HEK293 (cell line): ENCODE data around the gene SLC2A14.

Source experiments
- CTCF ChIA-PET: fragments of 350-600 bp; formaldehyde crosslinking; extraction: SDS; loops from one replicate; lab custom pipeline; 2021; ENCODE audit warnings: antibody characterized with exemption; lab: Yijun Ruan, JAX
- POLR2A ChIA-PET: fragments of 300-600 bp; formaldehyde crosslinking; extraction: SDS; loops from one replicate; lab custom pipeline; 2020; ENCODE audit warnings: antibody characterized with exemption, inconsistent platforms; lab: Yijun Ruan, JAX
- H3K27ac ChIP-seq: fragments of 200-500 bp; sonication (Bioruptor generic); 2 replicates; pipeline ENCODE4 v1.5.1; 2014; ENCODE audit warnings: low read depth, low read length, control low read depth, inconsistent platforms; ENCODE audit errors: extremely low read depth
- H3K36me3 ChIP-seq, 2 experiments: fragments of 200-500 bp in 1 of 2; sonication (Bioruptor generic) in 1 of 2; 1 replicate in 1 of 2; 2 replicates in 1 of 2; pipeline ENCODE4 v1.5.1; 2014 to 2017; ENCODE audit warnings: inconsistent platforms in 2 of 2, low read length in 2 of 2; ENCODE audit not compliant: control insufficient read depth in 2 of 2, insufficient read depth in 1 of 2
- H3K4me1 ChIP-seq: fragments of 200-500 bp; sonication (Bioruptor generic); 2 replicates; pipeline ENCODE4 v1.5.1; 2014; ENCODE audit warnings: mild to moderate bottlenecking, low read length, inconsistent platforms; ENCODE audit not compliant: control insufficient read depth, insufficient read depth
- H3K4me3 ChIP-seq: 2 replicates; pipeline ENCODE4 v1.5.1; 2011; ENCODE audit warnings: low read depth, mild to moderate bottlenecking, control low read depth, low read length, moderate library complexity
- H3K9me3 ChIP-seq: fragments of 200-500 bp; sonication (Bioruptor generic); 2 replicates; pipeline ENCODE4 v1.5.1; 2014; ENCODE audit warnings: low read depth, low read length, inconsistent platforms; ENCODE audit not compliant: control insufficient read depth, insufficient read depth
- HIC1 ChIP-seq: fragments of 450-650 bp; formaldehyde crosslinking; IDR thresholded peaks from 2 replicates; pipeline ENCODE4 v1.5.1; 2016; ENCODE audit warnings: missing biosample characterization, missing genetic modification characterization
- HOXA7 ChIP-seq: sonication (generic); formaldehyde crosslinking; IDR thresholded peaks from 2 replicates; pipeline ENCODE4 v1.8.1; 2022; ENCODE audit warnings: missing genetic modification reagents, borderline replicate concordance
- IKZF3 ChIP-seq: fragments of 450-650 bp; IDR thresholded peaks from 2 replicates; pipeline ENCODE4 v1.5.0; 2018; ENCODE audit warnings: missing biosample characterization, mild to moderate bottlenecking, missing genetic modification characterization, moderate library complexity
- KLF8 ChIP-seq: fragments of 450-650 bp; formaldehyde crosslinking; IDR thresholded peaks from 2 replicates; pipeline ENCODE4 v1.5.1; 2016; ENCODE audit warnings: missing biosample characterization, missing genetic modification characterization
- ZBTB1 ChIP-seq: fragments of 450-650 bp; formaldehyde crosslinking; IDR thresholded peaks from 2 replicates; pipeline ENCODE4 v1.5.1; 2016; ENCODE audit warnings: missing biosample characterization, missing genetic modification characterization
- ZBTB48 ChIP-seq: fragments of 450-650 bp; formaldehyde crosslinking; IDR thresholded peaks from 2 replicates; pipeline ENCODE4 v1.5.1; 2016; ENCODE audit warnings: missing biosample characterization, missing genetic modification characterization
- ZBTB7A ChIP-seq: fragments of 450-650 bp; formaldehyde crosslinking; IDR thresholded peaks from 2 replicates; pipeline ENCODE4 v1.5.1; 2016; ENCODE audit warnings: low read depth, missing biosample characterization, missing genetic modification characterization
- ZFHX2 ChIP-seq: fragments of 450-650 bp; formaldehyde crosslinking; conservative IDR thresholded peaks from 2 replicates; pipeline ENCODE4 v1.5.1; 2016; ENCODE audit warnings: missing biosample characterization, missing genetic modification characterization
- ZNF16 ChIP-seq: fragments of 450-650 bp; formaldehyde crosslinking; IDR thresholded peaks from 2 replicates; pipeline ENCODE4 v1.5.1; 2016; ENCODE audit warnings: low read depth, missing biosample characterization, missing genetic modification characterization
- ZNF175 ChIP-seq: fragments of 450-650 bp; formaldehyde crosslinking; IDR thresholded peaks from 2 replicates; pipeline ENCODE4 v1.5.1; 2016; ENCODE audit warnings: missing biosample characterization, missing genetic modification characterization
- ZNF19 ChIP-seq: fragments of 450-650 bp; formaldehyde crosslinking; IDR thresholded peaks from 2 replicates; pipeline ENCODE4; 2016; ENCODE audit warnings: missing biosample characterization, missing genetic modification characterization, low read depth
- ZNF2 ChIP-seq: fragments of 450-650 bp; formaldehyde crosslinking; IDR thresholded peaks from 2 replicates; pipeline ENCODE4 v1.5.1; 2016; ENCODE audit warnings: missing biosample characterization, missing genetic modification characterization
- ZNF223 ChIP-seq: fragments of 450-650 bp; formaldehyde crosslinking; IDR thresholded peaks from 2 replicates; pipeline ENCODE4 v1.5.1; 2016; ENCODE audit warnings: missing biosample characterization, missing genetic modification characterization
- ZNF280C ChIP-seq: fragments of 450-650 bp; formaldehyde crosslinking; IDR thresholded peaks from 2 replicates; pipeline ENCODE4 v1.5.1; 2016; ENCODE audit warnings: missing biosample characterization, missing genetic modification characterization
- ZNF350 ChIP-seq: fragments of 450-650 bp; formaldehyde crosslinking; IDR thresholded peaks from 2 replicates; pipeline ENCODE4 v1.5.0; 2017; ENCODE audit warnings: missing biosample characterization, mild to moderate bottlenecking, missing genetic modification characterization
- ZNF354C ChIP-seq: fragments of 450-650 bp; formaldehyde crosslinking; IDR thresholded peaks from 2 replicates; pipeline ENCODE4 v1.5.1; 2016; ENCODE audit warnings: missing biosample characterization, missing genetic modification characterization, low read depth, borderline replicate concordance
- ZNF366 ChIP-seq: fragments of 450-650 bp; formaldehyde crosslinking; conservative IDR thresholded peaks from 2 replicates; pipeline ENCODE4 v1.5.1; 2016; ENCODE audit warnings: missing biosample characterization, missing genetic modification characterization
- ZNF394 ChIP-seq: fragments of 450-650 bp; formaldehyde crosslinking; IDR thresholded peaks from 2 replicates; pipeline ENCODE4 v1.5.1; 2016; ENCODE audit warnings: missing biosample characterization, missing genetic modification characterization, mild to moderate bottlenecking, moderate library complexity, borderline replicate concordance
- ZNF521 ChIP-seq: fragments of 450-650 bp; formaldehyde crosslinking; IDR thresholded peaks from 2 replicates; pipeline ENCODE4 v1.5.1; 2017; ENCODE audit warnings: missing biosample characterization, mild to moderate bottlenecking, missing genetic modification characterization
- ZNF555 ChIP-seq: fragments of 450-650 bp; formaldehyde crosslinking; conservative IDR thresholded peaks from 2 replicates; pipeline ENCODE4 v1.5.1; 2017; ENCODE audit warnings: missing biosample characterization, mild to moderate bottlenecking, missing genetic modification characterization, inconsistent platforms
- ZNF558 ChIP-seq: fragments of 450-650 bp; formaldehyde crosslinking; IDR thresholded peaks from 2 replicates; pipeline ENCODE4 v1.5.1; 2016; ENCODE audit warnings: missing biosample characterization, missing genetic modification characterization
- ZNF623 ChIP-seq: fragments of 450-650 bp; formaldehyde crosslinking; IDR thresholded peaks from 2 replicates; pipeline ENCODE4 v1.5.1; 2016; ENCODE audit warnings: missing biosample characterization, missing genetic modification characterization
- ZNF624 ChIP-seq: fragments of 450-650 bp; formaldehyde crosslinking; IDR thresholded peaks from 2 replicates; pipeline ENCODE4 v1.5.1; 2017; ENCODE audit warnings: missing biosample characterization, missing genetic modification characterization
- ZNF645 ChIP-seq: fragments of 450-650 bp; formaldehyde crosslinking; IDR thresholded peaks from 2 replicates; pipeline ENCODE4; 2016; ENCODE audit warnings: missing biosample characterization, missing genetic modification characterization
- ZNF654 ChIP-seq: fragments of 450-650 bp; formaldehyde crosslinking; IDR thresholded peaks from 2 replicates; pipeline ENCODE4 v1.5.1; 2016; ENCODE audit warnings: low read depth, missing biosample characterization, missing genetic modification characterization
- ZSCAN18 ChIP-seq: fragments of 450-650 bp; formaldehyde crosslinking; IDR thresholded peaks from 2 replicates; pipeline ENCODE4 v1.5.1; 2016; ENCODE audit warnings: missing biosample characterization, missing genetic modification characterization

Gene SLC2A14

GRCh38 chr12:7788294-7788660 is 84.4 kb downstream of the SLC2A14 start:
- Histone ChIP-seq H3K36me3 (no peaks in the 10 kb centered on the region), H3K9me3 (no peaks in the 10 kb centered on the region), H3K27ac (no peak overlapping the region), H3K4me1 (no peaks in the 10 kb centered on the region), H3K4me3 (no peak overlapping the region)
- TF ChIP-seq HOXA7 (CRISPR knock-in tag) (no peak), ZNF623 (tag by site-specific recombination) (no peak), ZNF16 (tag by site-specific recombination) (no peak), ZNF624 (no peak), ZFHX2 (no peak), ZNF654 (tag by site-specific recombination) (no peak), ZNF2 (tag by site-specific recombination) (no peak), ZNF521 (tag by site-specific recombination) (no peak)
- ChIA-PET CTCF (no interaction called here), POLR2A (no interaction called here)

GRCh38 chr12:7787574-7788293 is 85.0 kb downstream of the SLC2A14 start:
- H3K4me1 ChIP-seq: no peaks in the 10 kb centered on the region
- CTCF ChIA-PET: no interaction called here
- TF ChIP-seq ZNF558 (no peak), ZNF19 (tag by site-specific recombination) (no peak), ZNF223 (tag by site-specific recombination) (no peak), ZNF645 (no peak), ZNF366 (no peak), ZNF555 (tag by site-specific recombination) (no peak), ZBTB48 (tag by site-specific recombination) (no peak), ZSCAN18 (tag by site-specific recombination) (no peak), HIC1 (tag by site-specific recombination) (no peak)
- no peak overlapping the region for H3K4me3 ChIP-seq
- POLR2A ChIA-PET: no interaction called here
- no peaks in the 10 kb centered on the region for H3K36me3 ChIP-seq
- H3K27ac ChIP-seq: no peak overlapping the region
- no peaks in the 10 kb centered on the region for H3K9me3 ChIP-seq

- Histone ChIP-seq H3K9me3 (no peaks in the 10 kb centered on the region), H3K4me1 (no peaks in the 10 kb centered on the region), H3K36me3 (no peaks in the 10 kb centered on the region), H3K4me3 (no peak overlapping the region)
- ChIA-PET CTCF (no interaction called here), POLR2A (no interaction called here)
- TF ChIP-seq ZBTB1 (no peak), ZNF280C (tag by site-specific recombination) (no peak), IKZF3 (no peak), ZNF394 (tag by site-specific recombination) (no peak), ZBTB7A (tag by site-specific recombination) (no peak), ZNF354C (tag by site-specific recombination) (no peak), KLF8 (tag by site-specific recombination) (no peak), ZNF175 (tag by site-specific recombination) (no peak), ZNF350 (no peak)
- TF ChIP-seq, all 188 proteins: peak for 0
- no peak overlapping the region for H3K27ac ChIP-seq
Observed at GRCh38 chr12:7784701-7785100, 88.0 kb downstream of the SLC2A14 start.
